Stimulated activated CD8-positive, alpha-beta memory T cell treated with anti-CD3 and anti-CD28 coated beads, Interleukin-4, amount 100 ng/mL, for 1 hour (primary cell): ENCODE data around the gene AVPI1.
"Not testable (repeated sequence)": the region's sequence is repeated elsewhere in the genome, so short reads cannot be mapped to it uniquely, and the experiment has no call there.

Source experiments
- DNase-seq, 2 donors: peaks; one replicate each; pipeline ENCODE4 v3.0.0-alpha.2; 2020; ENCODE audit warnings: low read depth in 2 of 2, low spot score in 1 of 2

The AVPI1 gene

DNA sequence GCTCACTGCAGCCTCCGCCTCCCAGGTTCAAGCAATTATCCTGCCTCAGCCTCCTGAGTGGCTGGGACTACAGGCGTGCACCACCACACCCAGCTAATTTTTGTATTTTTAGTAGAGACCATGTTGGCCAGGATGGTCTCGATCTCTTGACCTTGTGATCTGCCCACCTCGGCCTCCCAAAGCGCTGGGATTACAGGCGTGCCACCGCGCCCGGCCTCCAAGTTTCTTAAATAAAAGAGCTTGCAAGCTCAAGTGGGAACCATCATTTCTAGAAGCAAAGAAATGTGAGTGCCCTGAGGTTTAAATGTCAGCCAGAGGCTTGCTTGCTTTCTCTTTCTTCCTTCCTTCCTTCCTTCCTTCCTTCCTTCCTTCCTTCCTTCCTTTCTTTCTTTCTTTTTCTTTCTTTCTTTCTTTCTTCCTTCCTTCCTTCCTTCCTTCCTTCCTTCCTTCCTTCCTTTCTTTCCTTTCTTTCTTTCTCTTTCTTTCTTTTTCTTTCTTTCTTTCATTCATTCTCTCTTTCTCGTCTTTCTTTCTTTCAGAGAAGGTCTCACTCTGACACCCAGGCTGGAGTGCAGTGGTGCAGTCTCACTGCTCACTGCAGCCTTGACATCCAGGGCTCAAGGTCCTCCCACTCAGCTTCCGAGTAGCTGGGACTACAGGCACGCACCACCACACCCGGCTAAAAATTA, 44.4 kb downstream of the AVPI1 start:
- not testable (repeated sequence) for DNase-seq

DNA sequence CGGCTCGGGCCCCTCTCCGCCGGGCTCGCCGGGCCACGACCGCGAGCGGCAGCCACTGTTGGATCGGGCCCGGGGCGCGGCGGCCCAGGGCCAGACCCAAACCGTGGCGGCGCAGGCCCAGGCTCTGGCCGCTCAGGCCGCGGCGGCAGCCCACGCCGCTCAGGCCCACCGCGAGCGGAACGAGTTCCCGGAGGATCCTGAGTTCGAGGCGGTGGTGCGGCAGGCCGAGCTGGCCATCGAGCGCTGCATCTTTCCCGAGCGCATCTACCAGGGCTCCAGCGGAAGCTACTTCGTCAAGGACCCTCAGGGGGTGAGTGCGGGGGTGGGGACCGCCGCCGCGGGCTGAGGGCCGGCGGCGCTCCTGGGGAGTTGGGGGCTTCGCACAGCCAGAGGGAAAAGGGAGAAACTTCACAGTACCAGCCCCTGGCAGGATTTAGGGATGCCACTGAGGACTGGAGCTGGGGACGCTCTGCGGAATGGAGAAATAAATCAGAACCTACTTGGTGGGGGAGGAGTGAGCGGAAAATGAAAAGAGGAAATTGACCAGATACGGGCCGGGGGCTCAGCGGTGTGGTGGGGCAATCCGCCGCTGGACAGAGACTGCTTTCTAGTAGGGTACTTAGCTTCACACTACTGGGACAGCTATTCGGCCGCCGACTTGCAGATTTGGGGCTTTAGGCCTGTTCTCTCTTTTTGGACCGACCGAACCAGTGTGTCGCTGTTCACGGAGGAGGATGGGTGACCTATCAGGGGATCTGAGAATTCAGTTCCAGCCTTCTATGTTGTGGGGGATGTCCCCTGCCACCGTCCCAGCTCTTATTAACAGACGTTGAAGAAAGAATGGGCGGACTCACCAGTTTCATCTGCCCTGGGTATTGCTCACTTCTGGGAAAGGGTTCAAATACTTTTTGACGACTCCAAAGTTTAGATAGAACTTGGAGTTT, 45.9 kb downstream of the AVPI1 start:
- DNase-seq, result peak in 1 of 2 donors; percentile 2

DNA sequence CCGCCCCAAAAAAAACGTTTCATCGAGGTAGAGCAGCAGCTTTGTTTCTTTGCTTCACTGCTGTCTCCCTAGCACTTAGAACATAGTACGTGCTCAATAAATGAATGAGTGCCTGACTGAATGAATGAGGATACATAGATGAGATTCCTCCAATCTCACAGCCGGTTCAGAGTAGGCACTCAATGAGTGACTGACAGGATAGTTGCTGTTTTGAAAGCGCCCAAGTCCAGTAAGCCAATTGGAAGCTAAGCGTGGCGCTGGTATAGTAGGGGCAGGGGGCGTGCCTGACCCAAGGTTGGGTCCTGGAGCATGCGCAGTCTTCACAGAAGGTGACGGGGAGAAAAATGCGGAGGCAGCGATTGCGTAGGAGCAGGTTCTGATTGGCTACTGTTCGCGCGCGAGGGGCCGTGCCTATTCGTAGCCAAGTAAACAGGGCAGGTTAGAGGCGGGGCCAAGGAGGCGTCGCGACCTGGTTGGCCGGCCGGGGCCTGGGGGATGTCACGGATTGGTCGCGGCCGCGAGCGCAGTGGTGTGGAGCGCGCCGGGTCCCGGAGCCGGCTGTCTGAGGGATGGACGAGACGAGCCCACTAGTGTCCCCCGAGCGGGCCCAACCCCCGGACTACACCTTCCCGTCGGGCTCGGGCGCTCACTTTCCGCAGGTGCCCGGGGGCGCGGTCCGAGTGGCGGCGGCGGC, 46.7 kb downstream of the AVPI1 start, which contains the start of gene PI4K2A:
TSS of gene PI4K2A (plus strand) at position 498 of the 694 bp plus-strand sequence. CDS start at position 570, 72 bp downstream.
- DNase-seq, result peak; percentile 93 to 97

DNA sequence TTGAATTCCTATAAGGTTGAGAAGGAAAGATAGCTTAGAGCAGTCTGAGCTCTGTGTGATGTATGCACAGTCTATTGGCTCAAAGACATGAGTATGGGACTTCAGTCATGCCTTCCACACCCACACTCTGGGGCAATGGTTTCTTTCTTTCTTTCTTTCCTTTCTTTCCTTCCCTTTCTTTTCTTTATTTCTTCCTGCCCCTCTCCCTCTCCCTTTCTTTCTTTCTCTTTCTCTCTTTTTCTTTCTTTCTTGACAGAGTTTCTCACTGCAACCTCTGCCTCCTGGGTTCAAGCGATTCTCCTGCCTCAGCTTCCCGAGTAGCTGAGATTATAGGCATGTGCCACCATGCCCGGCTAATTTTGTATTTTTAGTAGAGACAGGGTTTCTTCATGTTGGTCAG, 48.0 kb downstream of the AVPI1 start:
- DNase-seq, result not testable (repeated sequence)

DNA sequence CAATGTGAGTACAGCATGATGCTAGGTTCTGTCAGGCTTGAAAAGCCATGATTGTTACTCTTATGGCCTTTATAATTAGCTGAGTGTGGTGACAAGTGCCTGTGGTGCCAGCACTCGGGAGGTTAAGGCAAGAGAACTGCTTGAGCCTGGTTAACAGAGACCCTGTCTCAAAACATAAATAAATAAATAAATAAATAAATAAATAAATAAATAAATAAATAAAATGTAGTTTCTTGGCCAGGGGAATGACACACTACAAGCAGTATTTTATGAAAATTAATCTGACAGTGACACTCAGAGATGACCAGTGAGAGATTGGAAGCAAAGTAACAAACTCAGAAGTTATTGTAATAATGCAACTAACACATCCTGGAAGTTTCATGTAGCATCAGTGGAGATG, 51.5 kb downstream of the AVPI1 start:
- no peak for DNase-seq

DNA sequence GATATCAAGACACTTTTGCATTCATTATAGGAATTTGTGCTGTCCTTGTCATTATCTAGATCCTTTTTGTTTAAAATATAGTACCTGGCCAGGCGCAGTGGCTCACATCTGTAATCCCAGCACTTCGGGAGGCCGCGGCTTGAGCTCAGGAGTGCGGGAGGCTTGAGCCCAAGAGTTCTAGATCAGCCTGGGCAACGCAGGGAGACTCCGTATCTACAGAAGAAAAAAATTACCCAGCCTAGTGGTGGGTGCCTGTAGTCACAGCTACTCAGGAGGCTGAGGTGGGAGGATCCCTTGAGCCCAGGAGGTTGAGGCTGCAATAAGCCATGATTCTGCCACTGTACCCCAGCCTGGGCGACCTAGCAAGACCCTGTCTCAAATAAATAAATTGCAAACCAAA, 53.1 kb downstream of the AVPI1 start:
- no peak for DNase-seq

DNA sequence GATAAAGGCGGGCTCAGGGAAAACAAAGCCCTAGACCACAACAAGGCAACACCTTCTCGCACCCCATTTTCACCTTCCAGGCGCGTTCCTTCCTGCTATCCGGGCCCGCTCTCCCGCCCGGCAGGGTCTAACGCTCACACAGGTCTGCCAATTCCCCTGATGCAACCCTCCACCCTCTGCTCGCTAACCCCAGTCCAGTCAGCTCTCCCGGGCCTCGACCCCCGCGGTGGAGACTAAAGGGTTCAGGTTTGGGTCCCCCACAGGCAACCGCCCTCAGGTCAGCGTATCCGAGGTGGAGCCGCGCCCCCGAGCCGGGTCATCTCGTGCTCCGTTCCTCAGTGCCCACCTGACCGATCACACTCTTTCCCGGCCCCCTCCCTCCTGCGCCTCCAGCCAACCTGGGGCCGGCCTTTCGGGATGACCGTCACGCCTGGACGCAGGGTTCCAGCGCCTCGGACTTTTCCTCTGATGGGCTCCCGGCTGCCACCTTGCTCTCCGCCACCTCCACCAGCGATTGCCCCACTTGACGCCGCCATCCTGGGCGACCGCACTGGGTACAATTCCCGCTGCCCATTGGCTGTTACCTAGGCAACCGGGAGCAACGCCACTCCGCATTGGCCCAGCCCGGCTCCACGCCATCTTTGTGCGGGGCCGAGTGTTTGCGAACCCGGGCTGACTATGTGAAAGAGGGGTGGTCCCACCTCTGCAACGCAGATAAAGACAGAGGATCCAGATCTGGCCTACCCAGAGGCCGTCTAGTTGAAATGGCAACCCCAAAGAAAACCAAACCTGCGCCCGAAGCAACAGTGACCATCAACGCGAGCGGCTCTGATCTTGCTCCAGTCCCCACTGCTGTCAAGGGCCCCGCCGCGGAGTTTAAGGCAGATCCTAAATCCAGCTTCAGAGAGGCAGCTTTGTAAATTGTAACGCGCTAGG, 53.8 kb downstream of the AVPI1 start, which contains the start of gene MORN4:
TSS of gene MORN4 (minus strand) at position 552 of the 936 bp plus-strand sequence. CDS start 13,847 bp downstream, outside the sequence.
- peak; percentile 67 to 78 for DNase-seq

DNA sequence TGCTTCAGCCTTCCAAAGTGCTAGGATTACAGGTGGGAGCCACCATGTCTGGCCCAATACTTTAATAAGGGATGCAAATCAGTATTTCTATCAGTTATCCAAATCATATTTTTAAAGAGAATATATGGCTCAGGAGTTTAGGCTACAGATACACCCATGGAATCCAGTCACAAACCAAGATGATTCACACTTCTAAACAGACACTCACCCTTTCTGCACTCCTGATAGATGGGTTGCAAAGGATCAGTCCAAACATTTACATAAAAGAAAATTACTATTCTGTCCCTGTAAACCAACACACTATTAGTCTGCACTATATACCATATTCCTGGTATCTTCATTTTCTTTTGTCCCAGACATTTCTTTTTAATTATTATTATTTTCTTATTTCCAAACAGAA, 55.9 kb downstream of the AVPI1 start:
- DNase-seq, result no peak

DNA sequence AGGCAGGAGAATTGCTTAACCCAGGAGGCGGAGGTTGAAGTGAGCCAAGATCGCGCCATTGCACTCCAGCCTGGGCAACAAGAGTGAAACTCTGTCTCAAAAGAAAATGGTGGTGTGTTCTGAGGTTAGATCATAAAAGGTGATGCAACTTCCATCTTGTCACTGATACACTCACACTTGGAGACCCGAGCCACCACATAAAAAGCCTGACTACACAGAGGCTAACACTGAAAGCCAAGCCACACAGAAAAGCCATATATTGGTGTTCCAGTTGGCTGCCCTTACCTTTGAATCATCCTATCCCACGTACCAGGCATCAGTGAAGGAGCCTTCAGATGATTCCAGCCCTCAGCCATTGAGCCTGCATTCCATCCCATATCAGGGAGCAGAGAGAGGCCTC, 57.8 kb downstream of the AVPI1 start:
- DNase-seq, result no peak

DNA sequence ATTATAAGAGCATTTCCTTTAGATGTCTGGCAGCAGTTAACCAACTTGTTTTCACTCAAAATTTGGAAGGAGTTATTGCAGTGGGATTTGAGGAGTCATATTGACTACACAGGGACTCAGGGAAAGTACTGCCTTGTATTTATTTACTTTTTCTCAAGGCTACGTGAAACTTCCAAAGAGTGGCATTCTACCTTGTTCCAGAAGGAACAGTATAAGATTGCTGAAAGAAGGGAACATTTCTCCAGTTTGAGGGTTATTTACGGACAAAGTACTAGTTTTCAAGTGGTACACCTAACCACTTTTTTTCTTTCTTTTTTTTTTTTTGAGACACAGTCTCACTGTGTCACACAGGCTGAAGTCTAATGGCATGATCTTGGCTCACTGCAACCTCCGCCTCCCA, 58.8 kb downstream of the AVPI1 start:
- no peak for DNase-seq

DNA sequence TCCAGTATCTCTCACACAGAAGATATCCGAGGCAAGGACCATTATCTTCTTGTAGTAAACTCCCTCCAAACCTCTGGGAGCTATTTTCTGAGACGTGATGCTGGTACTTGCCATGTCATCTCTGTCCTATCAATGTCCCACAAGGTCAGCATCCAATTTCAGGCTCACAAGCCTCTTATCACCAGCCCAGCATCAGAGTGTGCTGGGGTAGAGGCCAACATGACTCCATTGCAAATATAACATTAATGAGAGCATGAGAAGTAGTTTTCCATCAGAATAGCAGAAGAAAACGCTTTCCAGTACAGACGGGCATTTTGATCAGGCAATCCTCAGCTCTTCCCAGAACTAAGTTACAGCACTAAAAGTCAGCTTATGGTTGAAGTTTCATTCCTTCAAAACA, 59.3 kb downstream of the AVPI1 start:
- DNase-seq, result no peak
